HepG2 (cell line): ENCODE measurements around the gene MAN1B1. TPM values are rescaled to one million over a fixed set of nuclear protein-coding genes. Genes with fewer than 3 reads are reported as not detected.
A peak's percentile ranks its signal among the peaks of the same experiment; 100 is the strongest.

Source experiments
- CEBPZ ChIP-seq: IDR thresholded peaks from 2 replicates; pipeline ENCODE4 v1.6.1; 2012; ENCODE audit warnings: low read length, improper control_type of control experiment
- FOXO4 ChIP-seq: sonication (generic); formaldehyde crosslinking; conservative IDR thresholded peaks from 2 replicates; pipeline ENCODE4 v1.8.1; 2023; ENCODE audit warnings: missing genetic modification reagents
- HNF4A ChIP-seq: sonication (generic); formaldehyde crosslinking; IDR thresholded peaks from 2 replicates; pipeline ENCODE4 v1.4.0; 2020; ENCODE audit warnings: missing genetic modification reagents
- IRF1 ChIP-seq: sonication (generic); formaldehyde crosslinking; IDR thresholded peaks from 2 replicates; pipeline ENCODE4 v1.4.0; 2020; ENCODE audit warnings: low read depth, mild to moderate bottlenecking, missing genetic modification reagents
- NKX3-1 ChIP-seq: sonication (generic); formaldehyde crosslinking; IDR thresholded peaks from 2 replicates; pipeline ENCODE4 v1.5.0; 2020; ENCODE audit warnings: missing genetic modification reagents
- PCBP1 ChIP-seq: fragments of 200-400 bp; formaldehyde crosslinking; IDR thresholded peaks from 2 replicates; pipeline ENCODE4 v1.6.1; 2017; ENCODE audit warnings: mild to moderate bottlenecking, low read depth, low read length, borderline replicate concordance
- RBM22 ChIP-seq: fragments of 200-400 bp; formaldehyde crosslinking; optimal IDR thresholded peaks from 2 replicates; pipeline ENCODE3; 2017; ENCODE audit warnings: mild to moderate bottlenecking, low read length, moderate library complexity
- THAP11 ChIP-seq: IDR thresholded peaks from 2 replicates; pipeline ENCODE4 v1.6.1; 2016; ENCODE audit warnings: missing biosample characterization, missing genetic modification reagents
- U2AF1 ChIP-seq: fragments of 200-400 bp; formaldehyde crosslinking; optimal IDR thresholded peaks from 2 replicates; pipeline ENCODE3; 2017; ENCODE audit warnings: mild to moderate bottlenecking, low read depth, low read length
- ZFP36 ChIP-seq: fragments of 150-350 bp; IDR thresholded peaks from 2 replicates; pipeline ENCODE4 v1.6.1; 2018; ENCODE audit warnings: borderline replicate concordance, low read length, low read depth; ENCODE audit not compliant: partially characterized antibody
- ZNF124 ChIP-seq: sonication (generic); formaldehyde crosslinking; IDR thresholded peaks from 2 replicates; pipeline ENCODE4 v1.4.0; 2020; ENCODE audit warnings: missing genetic modification reagents
- ZNF430 ChIP-seq: sonication (generic); formaldehyde crosslinking; IDR thresholded peaks from 2 replicates; pipeline ENCODE4 v1.9.0; 2021; ENCODE audit warnings: mild to moderate bottlenecking, missing genetic modification reagents
- ZNF44 ChIP-seq: sonication (generic); formaldehyde crosslinking; IDR thresholded peaks from 2 replicates; pipeline ENCODE4 v1.5.1; 2020; ENCODE audit warnings: mild to moderate bottlenecking, missing genetic modification reagents
- ZNF441 ChIP-seq: sonication (generic); formaldehyde crosslinking; IDR thresholded peaks from 2 replicates; pipeline ENCODE4 v1.7.0; 2021; ENCODE audit warnings: missing genetic modification reagents, borderline replicate concordance
- ZNF724P ChIP-seq: sonication (generic); formaldehyde crosslinking; IDR thresholded peaks from 2 replicates; pipeline ENCODE4 v1.8.0; 2022; ENCODE audit warnings: missing genetic modification reagents, borderline replicate concordance
- ZNF777 ChIP-seq: sonication (generic); formaldehyde crosslinking; IDR thresholded peaks from 2 replicates; pipeline ENCODE4 v1.4.0; 2020; ENCODE audit warnings: missing genetic modification reagents
- polyA plus RNA-seq, 8 experiments: library from polyadenylated mRNA; depleted of rRNA in 3 of 8; stranded (reverse) in 7 of 8; unstranded in 1 of 8; fragments of >200 nt; fragmentation: Illumina TruSeq in 4 of 8; extraction: Trizol in 4 of 8; gene quantifications; 2 replicates each; pipeline versions ENCODE4 v1.2.1 to v1.2.3, GENCODE V29; 2011 to 2016; ENCODE audit warnings: low read depth in 4 of 8, missing spikeins in 1 of 8, mixed read lengths in 1 of 8; ENCODE audit not compliant: insufficient read depth in 1 of 8
- total RNA-seq, 5 experiments: library from RNA; depleted of rRNA; stranded (reverse); fragments of >200 nt; fragmentation: Illumina TruSeq; extraction: Trizol; gene quantifications; 2 replicates each; pipeline ENCODE4 v1.2.3, GENCODE V29; 2016; ENCODE audit warnings: low read depth in 1 of 5
- TF ChIP-seq, protein P1 (sequence below): sonication (generic); formaldehyde crosslinking; IDR thresholded peaks from 2 replicates; pipeline ENCODE4 v1.8.1; 2023; ENCODE audit warnings: mild to moderate bottlenecking, missing genetic modification reagents, borderline replicate concordance
- TF ChIP-seq, protein P2 (sequence below): sonication (generic); formaldehyde crosslinking; IDR thresholded peaks from 2 replicates; pipeline ENCODE4 v1.9.0; 2021; ENCODE audit warnings: missing genetic modification reagents, mild to moderate bottlenecking, borderline replicate concordance
- TF ChIP-seq, protein P3 (sequence below): sonication (generic); formaldehyde crosslinking; IDR thresholded peaks from 2 replicates; pipeline ENCODE4 v1.8.1; 2022; ENCODE audit warnings: low read depth, mild to moderate bottlenecking, missing genetic modification reagents

MAN1B1 gene
- total and polyA plus RNA-seq, 2 of the 13 experiments (the other 11 are each of a cell fraction or from before 2014, with no cell fraction given): 48.9 to 59.5 TPM

DNA sequence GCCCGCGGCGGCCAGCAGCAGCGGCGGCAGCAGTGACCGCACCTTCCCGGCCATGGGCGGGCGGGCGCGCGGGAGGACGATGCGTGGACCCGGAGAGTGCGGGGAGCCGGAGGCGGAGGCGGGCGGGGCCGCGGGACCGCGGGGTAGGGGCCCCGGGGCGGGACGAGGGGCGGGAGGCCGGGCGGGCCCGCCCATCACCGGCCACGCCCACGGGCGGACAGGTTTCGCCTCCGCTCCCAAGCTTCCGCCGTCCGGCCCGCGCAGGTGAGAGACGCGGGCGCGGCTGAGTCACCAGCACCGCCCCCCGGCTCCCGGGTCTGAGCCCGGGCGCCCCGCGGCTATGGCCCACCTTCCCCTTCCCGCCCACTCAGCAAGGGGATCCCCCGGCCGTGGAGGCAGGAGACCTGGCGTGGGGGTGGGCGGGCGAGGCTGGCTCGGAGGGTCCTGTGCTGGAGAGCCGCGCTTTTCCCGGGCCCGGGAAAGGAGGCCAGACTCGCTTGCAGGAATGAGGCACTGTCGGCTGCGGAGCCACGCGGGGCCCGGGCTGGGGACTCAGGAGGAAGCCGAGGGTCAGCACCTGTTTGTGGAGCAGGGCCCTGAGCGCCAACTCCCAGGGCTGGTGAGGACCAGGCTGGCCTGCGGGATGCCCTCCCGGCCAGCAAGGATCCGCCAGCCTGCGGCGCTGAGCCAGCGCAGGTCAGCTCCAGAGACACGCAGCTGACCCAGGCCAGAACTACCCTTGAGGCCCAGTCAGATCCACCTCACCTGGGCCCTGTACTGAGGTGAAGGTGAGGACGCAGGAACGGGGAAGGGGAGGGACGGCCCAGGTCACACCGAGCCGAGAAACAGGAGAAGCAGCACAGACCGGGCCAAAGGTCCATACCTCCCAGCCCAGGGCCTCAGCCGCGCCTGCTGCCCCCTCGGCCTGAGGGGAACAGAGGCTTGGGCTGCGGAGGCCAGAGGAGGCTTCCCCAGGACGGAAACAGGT is 32.5 kb upstream of the MAN1B1 start, which contains the start of gene ENTPD2 (continued):
- TF ChIP-seq FOXO4 (CRISPR knock-in tag) (peak; percentile 94; the same call in 1 of the 2 replicates), ZNF430 (CRISPR knock-in tag) (peak; percentile 86), NKX3-1 (no peak), U2AF1 (no peak), IRF1 (no peak), ZFP36 (no peak), ZNF777 (CRISPR knock-in tag) (no peak; the same call in 1 of the 2 replicates), THAP11 (CRISPR knock-in tag) (no peak), RBM22 (no peak), ZNF441 (CRISPR knock-in tag) (peak; percentile 78), PCBP1 (no peak), ZNF124 (no peak), CEBPZ (no peak), ZNF44 (no peak), HNF4A (CRISPR knock-in tag) (no peak), ZNF724P (no peak)
- TF ChIP-seq, protein P1, sequence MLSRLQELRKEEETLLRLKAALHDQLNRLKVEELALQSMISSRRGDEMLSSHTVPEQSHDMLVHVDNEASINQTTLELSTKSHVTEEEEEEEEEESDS (CRISPR knock-in tag): no peak
- TF ChIP-seq, protein P2, sequence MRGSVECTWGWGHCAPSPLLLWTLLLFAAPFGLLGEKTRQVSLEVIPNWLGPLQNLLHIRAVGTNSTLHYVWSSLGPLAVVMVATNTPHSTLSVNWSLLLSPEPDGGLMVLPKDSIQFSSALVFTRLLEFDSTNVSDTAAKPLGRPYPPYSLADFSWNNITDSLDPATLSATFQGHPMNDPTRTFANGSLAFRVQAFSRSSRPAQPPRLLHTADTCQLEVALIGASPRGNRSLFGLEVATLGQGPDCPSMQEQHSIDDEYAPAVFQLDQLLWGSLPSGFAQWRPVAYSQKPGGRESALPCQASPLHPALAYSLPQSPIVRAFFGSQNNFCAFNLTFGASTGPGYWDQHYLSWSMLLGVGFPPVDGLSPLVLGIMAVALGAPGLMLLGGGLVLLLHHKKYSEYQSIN: no peak
- TF ChIP-seq, protein P3, sequence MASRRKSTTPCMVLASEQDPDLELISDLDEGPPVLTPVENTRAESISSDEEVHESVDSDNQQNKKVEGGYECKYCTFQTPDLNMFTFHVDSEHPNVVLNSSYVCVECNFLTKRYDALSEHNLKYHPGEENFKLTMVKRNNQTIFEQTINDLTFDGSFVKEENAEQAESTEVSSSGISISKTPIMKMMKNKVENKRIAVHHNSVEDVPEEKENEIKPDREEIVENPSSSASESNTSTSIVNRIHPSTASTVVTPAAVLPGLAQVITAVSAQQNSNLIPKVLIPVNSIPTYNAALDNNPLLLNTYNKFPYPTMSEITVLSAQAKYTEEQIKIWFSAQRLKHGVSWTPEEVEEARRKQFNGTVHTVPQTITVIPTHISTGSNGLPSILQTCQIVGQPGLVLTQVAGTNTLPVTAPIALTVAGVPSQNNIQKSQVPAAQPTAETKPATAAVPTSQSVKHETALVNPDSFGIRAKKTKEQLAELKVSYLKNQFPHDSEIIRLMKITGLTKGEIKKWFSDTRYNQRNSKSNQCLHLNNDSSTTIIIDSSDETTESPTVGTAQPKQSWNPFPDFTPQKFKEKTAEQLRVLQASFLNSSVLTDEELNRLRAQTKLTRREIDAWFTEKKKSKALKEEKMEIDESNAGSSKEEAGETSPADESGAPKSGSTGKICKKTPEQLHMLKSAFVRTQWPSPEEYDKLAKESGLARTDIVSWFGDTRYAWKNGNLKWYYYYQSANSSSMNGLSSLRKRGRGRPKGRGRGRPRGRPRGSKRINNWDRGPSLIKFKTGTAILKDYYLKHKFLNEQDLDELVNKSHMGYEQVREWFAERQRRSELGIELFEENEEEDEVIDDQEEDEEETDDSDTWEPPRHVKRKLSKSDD (CRISPR knock-in tag): no peak; the same call in 1 of the 2 replicates
